Upper lobe of right lung (tissue), 1 donor: ENCODE data around the gene RPL15. TPM values are rescaled to one million over a fixed set of nuclear protein-coding genes. Genes with fewer than 3 reads are reported as not detected.

ENCODE experiments used
- ATAC-seq: fragments of 200-7000 bp; cut with Tn5 transposase; one replicate; pipeline ENCODE4 v1.9.1; 2020; ENCODE audit warnings: mild to moderate bottlenecking, moderate library complexity
- DNase-seq: peaks from one replicate; pipeline ENCODE4 v3.0.0-alpha.2; 2020
- H3K27ac ChIP-seq: fragments of 200-600 bp; one replicate; pipeline ENCODE4 v1.8.0; 2022
- H3K27me3 ChIP-seq: fragments of 200-600 bp; one replicate; pipeline ENCODE4 v1.8.0; 2022; ENCODE audit warnings: mild to moderate bottlenecking
- H3K36me3 ChIP-seq: fragments of 200-600 bp; one replicate; pipeline ENCODE4 v1.8.0; 2022
- H3K4me1 ChIP-seq: fragments of 200-600 bp; one replicate; pipeline ENCODE4 v1.8.0; 2022
- H3K4me3 ChIP-seq: fragments of 200-600 bp; one replicate; pipeline ENCODE4 v1.8.0; 2022; ENCODE audit warnings: mild to moderate bottlenecking
- H3K9me3 ChIP-seq: fragments of 200-600 bp; one replicate; pipeline ENCODE4 v1.8.0; 2022
- intact Hi-C: fragments of 100-400 bp; cut with DNase I; formaldehyde crosslinking; loops from one replicate; pipeline ENCODE4 v1.11.0; 2022
- total RNA-seq: library from RNA; stranded (reverse); fragmentation: NEBNext Ultra II Directional; extraction: Animal tissue kit (Norgen Biotek cat#: 25700); gene quantifications from one replicate; pipeline ENCODE4 v1.2.1, GENCODE V29; 2021
- TF ChIP-seq, protein P1 (sequence below): fragments of 200-600 bp; IDR thresholded peaks from one replicate; pipeline ENCODE4 v1.8.0; 2022; ENCODE audit warnings: antibody characterized with exemption
- donor health status: DM: no; HTN: yes; CAD: no; lungs with severe emphysema.

Gene RPL15
- total RNA-seq, 1 donor from 2014 or later = 1,404 TPM

DNA sequence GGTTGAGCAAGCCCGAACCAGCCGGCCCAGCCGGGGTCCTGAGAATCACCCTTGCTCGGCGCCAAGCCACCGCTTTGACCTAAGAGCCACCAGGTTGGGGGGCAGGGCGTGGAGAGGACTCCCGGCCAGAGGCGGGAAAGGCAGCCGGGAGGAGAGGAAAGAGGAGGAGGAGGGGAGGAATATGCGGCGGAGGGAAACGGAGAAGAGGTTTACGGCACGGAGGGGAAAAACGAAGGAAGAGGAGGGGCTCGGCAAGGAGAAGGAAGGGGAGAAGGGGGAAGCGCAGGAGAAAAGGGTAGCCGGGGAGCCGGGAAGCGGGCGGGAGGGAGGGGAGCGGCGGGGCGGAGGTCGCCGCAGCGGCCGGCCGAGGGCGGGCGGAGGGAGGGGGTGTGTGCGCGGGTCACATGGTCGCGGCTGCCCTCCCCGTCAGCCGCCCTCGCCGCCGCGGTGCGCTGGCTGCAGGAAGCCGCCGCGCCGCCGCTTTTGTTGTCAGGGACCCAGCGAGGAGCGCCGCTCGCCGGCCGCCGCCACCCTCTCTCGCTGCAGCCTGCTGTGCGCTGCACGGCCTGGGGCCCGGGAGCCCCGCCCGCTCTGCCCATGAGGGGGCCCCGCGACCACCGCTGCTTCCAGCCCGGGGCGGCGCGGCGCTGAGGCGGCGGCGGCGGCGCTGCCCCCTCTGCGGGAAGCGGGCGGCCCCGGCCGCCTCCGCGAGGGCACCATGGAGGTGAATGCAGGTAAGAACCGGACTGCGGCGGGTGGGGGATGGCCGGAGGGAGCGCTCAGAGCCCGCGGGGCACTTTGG, 28.1 kb downstream of the RPL15 start, which contains the start of gene NR1D2:
NR1D2 (plus strand) TSS at position 426 of the 802 bp plus-strand sequence; CDS start at position 719, 293 bp downstream.
- Histone ChIP-seq H3K4me1 (peaks cover 38% of the 10 kb centered on the region), H3K9me3 (no peaks in the 10 kb centered on the region), H3K4me3 (peak within 1 kb of the TSS; percentile 91), H3K36me3 (no peaks in the 10 kb centered on the region), H3K27ac (peak within 1 kb of the TSS; percentile 93), H3K27me3 (no peaks in the 10 kb centered on the region)
- ATAC-seq = peak; percentile 83
- peak; percentile 94 for DNase-seq
- TF ChIP-seq, protein P1, sequence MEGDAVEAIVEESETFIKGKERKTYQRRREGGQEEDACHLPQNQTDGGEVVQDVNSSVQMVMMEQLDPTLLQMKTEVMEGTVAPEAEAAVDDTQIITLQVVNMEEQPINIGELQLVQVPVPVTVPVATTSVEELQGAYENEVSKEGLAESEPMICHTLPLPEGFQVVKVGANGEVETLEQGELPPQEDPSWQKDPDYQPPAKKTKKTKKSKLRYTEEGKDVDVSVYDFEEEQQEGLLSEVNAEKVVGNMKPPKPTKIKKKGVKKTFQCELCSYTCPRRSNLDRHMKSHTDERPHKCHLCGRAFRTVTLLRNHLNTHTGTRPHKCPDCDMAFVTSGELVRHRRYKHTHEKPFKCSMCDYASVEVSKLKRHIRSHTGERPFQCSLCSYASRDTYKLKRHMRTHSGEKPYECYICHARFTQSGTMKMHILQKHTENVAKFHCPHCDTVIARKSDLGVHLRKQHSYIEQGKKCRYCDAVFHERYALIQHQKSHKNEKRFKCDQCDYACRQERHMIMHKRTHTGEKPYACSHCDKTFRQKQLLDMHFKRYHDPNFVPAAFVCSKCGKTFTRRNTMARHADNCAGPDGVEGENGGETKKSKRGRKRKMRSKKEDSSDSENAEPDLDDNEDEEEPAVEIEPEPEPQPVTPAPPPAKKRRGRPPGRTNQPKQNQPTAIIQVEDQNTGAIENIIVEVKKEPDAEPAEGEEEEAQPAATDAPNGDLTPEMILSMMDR = no peak
- intact Hi-C loops = no loop called here

GRCh38 chr3:23945663-23945912, 28.7 kb downstream of the RPL15 start:
- ATAC-seq = no peak
- no peak for DNase-seq
- H3K36me3 ChIP-seq = no peaks in the 10 kb centered on the region
- no peaks in the 10 kb centered on the region for H3K27me3 ChIP-seq
- H3K27ac ChIP-seq = peak overlapping the region; percentile 93
- no peaks in the 10 kb centered on the region for H3K9me3 ChIP-seq
- H3K4me1 ChIP-seq = peaks cover 43% of the 10 kb centered on the region
- intact Hi-C loops = no loop called here
- TF ChIP-seq, protein P1 = no peak
- peak overlapping the region; percentile 70 for H3K4me3 ChIP-seq

GRCh38 chr3:23945913-23946687, 29.2 kb downstream of the RPL15 start:
- ATAC-seq (peak; percentile 96), DNase-seq (peak; percentile 99)
- Histone ChIP-seq H3K27me3 (no peaks in the 10 kb centered on the region), H3K27ac (peak overlapping the region; percentile 93), H3K4me3 (peak overlapping the region; percentile 91), H3K9me3 (no peaks in the 10 kb centered on the region), H3K4me1 (peaks cover 48% of the 10 kb centered on the region), H3K36me3 (no peaks in the 10 kb centered on the region)
- TF ChIP-seq, protein P1 = no peak
- intact Hi-C loops = no loop called here

DNA sequence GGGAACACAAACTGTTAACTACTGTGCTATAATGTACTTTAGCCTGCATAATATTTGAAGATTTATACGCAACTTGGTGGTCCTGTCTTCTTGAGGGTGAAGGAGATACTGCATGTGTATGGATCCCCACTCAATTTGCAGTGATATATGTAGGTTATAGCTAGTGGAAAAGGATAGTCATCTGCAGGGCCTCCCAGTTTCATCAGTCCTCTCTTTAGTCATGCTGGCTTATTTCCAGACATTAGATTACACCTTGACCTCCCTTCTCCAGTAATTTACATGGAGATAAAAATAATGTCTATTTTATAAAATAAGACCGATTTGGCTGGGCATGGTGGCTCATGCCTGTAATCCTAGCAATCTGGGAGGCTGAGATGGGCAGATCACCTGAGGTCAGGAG, 31.8 kb downstream of the RPL15 start:
- no peak overlapping the region for H3K27ac ChIP-seq
- peaks cover 58% of the 10 kb centered on the region for H3K4me1 ChIP-seq
- intact Hi-C loops = no loop called here
- DNase-seq (no peak), ATAC-seq (no peak)
- no peak overlapping the region for H3K4me3 ChIP-seq
- no peaks in the 10 kb centered on the region for H3K36me3 ChIP-seq
- TF ChIP-seq, protein P1 = no peak
- H3K9me3 ChIP-seq = no peaks in the 10 kb centered on the region
- H3K27me3 ChIP-seq = no peaks in the 10 kb centered on the region

GRCh38 chr3:23949784-23950183, 32.9 kb downstream of the RPL15 start:
- Histone ChIP-seq H3K36me3 (peaks cover 3% of the 10 kb centered on the region), H3K27me3 (no peaks in the 10 kb centered on the region), H3K4me1 (peaks cover 63% of the 10 kb centered on the region), H3K4me3 (no peak overlapping the region), H3K9me3 (no peaks in the 10 kb centered on the region), H3K27ac (no peak overlapping the region)
- DNase-seq (no peak), ATAC-seq (no peak)
- intact Hi-C loops = no loop called here
- TF ChIP-seq, protein P1 = no peak
